ENCODE data around the gene COL12A1. TPM values are rescaled to one million over a fixed set of nuclear protein-coding genes. Genes with fewer than 3 reads are reported as not detected.

The COL12A1 gene
- total RNA-seq, 2 donors from 2014 or later = not detected

Other genes starting within 250 kb of the COL12A1 start
- 100 to 1,000 TPM; 108 to 521 TPM for gene COX7A2, start 37.7 kb upstream of the COL12A1 start, total RNA-seq
- gene TMEM30A, start 78.7 kb upstream of the COL12A1 start, total RNA-seq = 10 to 100 TPM; 60.6 to 81.4 TPM